ENCODE results near the gene TOX3. TPM values are rescaled to one million over a fixed set of nuclear protein-coding genes. Genes with fewer than 3 reads are reported as not detected.

TOX3 gene
- total RNA-seq, 1 experiment from 2014 or later: 29.4 TPM

- peaks cover 70% of the 10 kb centered on the region for H3K4me1 Mint-ChIP-seq (ENCODE audit: low read depth, unreplicated experiment)
- CTCF ChIA-PET: interaction anchor here (1.0 kb wide), 1 partner anchor 172 kb away, joined by 3 read pairs; no protein-coding TSS in a partner anchor
- peaks cover 14% of the 10 kb centered on the region for H3K36me3 Mint-ChIP-seq (ENCODE audit: insufficient read depth, unreplicated experiment)
- intact Hi-C loops (cut with micrococcal nuclease; ENCODE audit: unreplicated experiment): loop anchor here (2.0 to 10.0 kb wide), 5 partner anchors 42 to 457 kb away; partner anchors contain the start of gene TOX3
- BruUV-seq (replicated peaks): no TSS peak
- DNase-seq: peak; percentile 28
- peak overlapping the region; percentile 64 for H3K27ac Mint-ChIP-seq (ENCODE audit: unreplicated experiment)
- TF ChIP-seq, protein P1, sequence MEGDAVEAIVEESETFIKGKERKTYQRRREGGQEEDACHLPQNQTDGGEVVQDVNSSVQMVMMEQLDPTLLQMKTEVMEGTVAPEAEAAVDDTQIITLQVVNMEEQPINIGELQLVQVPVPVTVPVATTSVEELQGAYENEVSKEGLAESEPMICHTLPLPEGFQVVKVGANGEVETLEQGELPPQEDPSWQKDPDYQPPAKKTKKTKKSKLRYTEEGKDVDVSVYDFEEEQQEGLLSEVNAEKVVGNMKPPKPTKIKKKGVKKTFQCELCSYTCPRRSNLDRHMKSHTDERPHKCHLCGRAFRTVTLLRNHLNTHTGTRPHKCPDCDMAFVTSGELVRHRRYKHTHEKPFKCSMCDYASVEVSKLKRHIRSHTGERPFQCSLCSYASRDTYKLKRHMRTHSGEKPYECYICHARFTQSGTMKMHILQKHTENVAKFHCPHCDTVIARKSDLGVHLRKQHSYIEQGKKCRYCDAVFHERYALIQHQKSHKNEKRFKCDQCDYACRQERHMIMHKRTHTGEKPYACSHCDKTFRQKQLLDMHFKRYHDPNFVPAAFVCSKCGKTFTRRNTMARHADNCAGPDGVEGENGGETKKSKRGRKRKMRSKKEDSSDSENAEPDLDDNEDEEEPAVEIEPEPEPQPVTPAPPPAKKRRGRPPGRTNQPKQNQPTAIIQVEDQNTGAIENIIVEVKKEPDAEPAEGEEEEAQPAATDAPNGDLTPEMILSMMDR (IDR thresholded peaks at IDR 0.05; ENCODE audit: unreplicated experiment): no peak
- no peaks in the 10 kb centered on the region for H3K9me3 Mint-ChIP-seq (ENCODE audit: low read depth, unreplicated experiment)
- H3K4me3 Mint-ChIP-seq (ENCODE audit: low read depth, unreplicated experiment): peak overlapping the region; percentile 44
- H3K27me3 Mint-ChIP-seq (ENCODE audit: unreplicated experiment): no peaks in the 10 kb centered on the region
These were observed 91.2 kb downstream of the TOX3 start for GRCh38 chr16:52455549-52456277.

- H3K36me3 Mint-ChIP-seq (ENCODE audit: insufficient read depth, unreplicated experiment): peaks cover 18% of the 10 kb centered on the region
- BruUV-seq (replicated peaks): no TSS peak
These were observed 93.3 kb downstream of the TOX3 start for GRCh38 chr16:52453644-52454043.

DNA sequence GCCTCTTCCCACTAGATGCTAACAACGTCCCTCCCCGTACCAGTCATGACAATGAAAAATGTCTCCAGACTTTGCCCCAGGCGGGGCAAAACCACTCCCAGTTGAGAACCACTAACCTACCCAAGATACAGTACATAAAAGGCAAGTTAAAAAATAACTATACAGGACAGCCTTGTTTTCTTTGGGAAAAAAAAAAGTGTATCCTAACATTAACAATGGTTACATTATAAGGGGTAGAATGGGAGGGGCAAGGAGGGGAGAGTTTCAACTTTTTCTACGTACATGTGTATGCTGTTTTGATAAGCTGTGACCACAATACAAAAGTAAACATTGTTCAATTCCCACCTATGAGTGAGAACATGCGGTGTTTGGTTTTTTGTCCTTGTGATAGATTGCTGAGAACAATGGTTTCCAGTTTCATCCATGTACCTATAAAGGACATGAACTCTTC lies 94.9 kb downstream of the TOX3 start:
- Mint-ChIP-seq H3K4me3 (ENCODE audit: low read depth, unreplicated experiment) (no peak overlapping the region), H3K27me3 (ENCODE audit: unreplicated experiment) (no peaks in the 10 kb centered on the region), H3K36me3 (ENCODE audit: insufficient read depth, unreplicated experiment) (peaks cover 18% of the 10 kb centered on the region), H3K9me3 (ENCODE audit: low read depth, unreplicated experiment) (peaks cover 9% of the 10 kb centered on the region), H3K27ac (ENCODE audit: unreplicated experiment) (peak overlapping the region; percentile 60), H3K4me1 (ENCODE audit: low read depth, unreplicated experiment) (peaks cover 71% of the 10 kb centered on the region)
- intact Hi-C loops (cut with micrococcal nuclease; ENCODE audit: unreplicated experiment): loop anchor here (5.0 to 10.0 kb wide), 3 partner anchors 157 to 410 kb away; no protein-coding TSS in a partner anchor
- TF ChIP-seq, protein P1 (IDR thresholded peaks at IDR 0.05; ENCODE audit: unreplicated experiment): no peak
- CTCF ChIA-PET: interaction anchor here (0.8 to 1.2 kb wide), 2 partner anchors 17 to 18 kb away, joined by 3 read pairs; no protein-coding TSS in a partner anchor
- DNase-seq: peak; percentile 78
- no TSS peak for BruUV-seq (replicated peaks)

More at GRCh38 chr16:52453644-52454043, 93.3 kb downstream of the TOX3 start:
- intact Hi-C loops (cut with micrococcal nuclease; ENCODE audit: unreplicated experiment): loop anchor here (5.0 to 10.0 kb wide), 3 partner anchors 159 to 409 kb away; no protein-coding TSS in a partner anchor
- no peak for DNase-seq
- no peaks in the 10 kb centered on the region for H3K27me3 Mint-ChIP-seq (ENCODE audit: unreplicated experiment)
- H3K9me3 Mint-ChIP-seq (ENCODE audit: low read depth, unreplicated experiment): peaks cover 8% of the 10 kb centered on the region
- TF ChIP-seq, protein P1 (IDR thresholded peaks at IDR 0.05; ENCODE audit: unreplicated experiment): no peak
- CTCF ChIA-PET: no interaction called here
- H3K4me3 Mint-ChIP-seq (ENCODE audit: low read depth, unreplicated experiment): no peak overlapping the region
- H3K27ac Mint-ChIP-seq (ENCODE audit: unreplicated experiment): no peak overlapping the region
- peaks cover 77% of the 10 kb centered on the region for H3K4me1 Mint-ChIP-seq (ENCODE audit: low read depth, unreplicated experiment)

- Mint-ChIP-seq H3K36me3 (ENCODE audit: insufficient read depth, unreplicated experiment) (peaks cover 9% of the 10 kb centered on the region), H3K9me3 (ENCODE audit: low read depth, unreplicated experiment) (peaks cover 9% of the 10 kb centered on the region), H3K27me3 (ENCODE audit: unreplicated experiment) (no peaks in the 10 kb centered on the region), H3K27ac (ENCODE audit: unreplicated experiment) (peak overlapping the region; percentile 13), H3K4me3 (ENCODE audit: low read depth, unreplicated experiment) (no peak overlapping the region), H3K4me1 (ENCODE audit: low read depth, unreplicated experiment) (peaks cover 71% of the 10 kb centered on the region)
- TF ChIP-seq, protein P1 (IDR thresholded peaks at IDR 0.05; ENCODE audit: unreplicated experiment): no peak
- CTCF ChIA-PET: no interaction called here
- DNase-seq: no peak
- intact Hi-C loops (cut with micrococcal nuclease; ENCODE audit: unreplicated experiment): loop anchor here (5.0 to 10.0 kb wide), 3 partner anchors 156 to 411 kb away; no protein-coding TSS in a partner anchor
- BruUV-seq (replicated peaks): no TSS peak
These were observed 96.0 kb downstream of the TOX3 start for GRCh38 chr16:52450916-52451315.
